ENCODE data around the gene TFAP2B.

TFAP2B gene

DNA sequence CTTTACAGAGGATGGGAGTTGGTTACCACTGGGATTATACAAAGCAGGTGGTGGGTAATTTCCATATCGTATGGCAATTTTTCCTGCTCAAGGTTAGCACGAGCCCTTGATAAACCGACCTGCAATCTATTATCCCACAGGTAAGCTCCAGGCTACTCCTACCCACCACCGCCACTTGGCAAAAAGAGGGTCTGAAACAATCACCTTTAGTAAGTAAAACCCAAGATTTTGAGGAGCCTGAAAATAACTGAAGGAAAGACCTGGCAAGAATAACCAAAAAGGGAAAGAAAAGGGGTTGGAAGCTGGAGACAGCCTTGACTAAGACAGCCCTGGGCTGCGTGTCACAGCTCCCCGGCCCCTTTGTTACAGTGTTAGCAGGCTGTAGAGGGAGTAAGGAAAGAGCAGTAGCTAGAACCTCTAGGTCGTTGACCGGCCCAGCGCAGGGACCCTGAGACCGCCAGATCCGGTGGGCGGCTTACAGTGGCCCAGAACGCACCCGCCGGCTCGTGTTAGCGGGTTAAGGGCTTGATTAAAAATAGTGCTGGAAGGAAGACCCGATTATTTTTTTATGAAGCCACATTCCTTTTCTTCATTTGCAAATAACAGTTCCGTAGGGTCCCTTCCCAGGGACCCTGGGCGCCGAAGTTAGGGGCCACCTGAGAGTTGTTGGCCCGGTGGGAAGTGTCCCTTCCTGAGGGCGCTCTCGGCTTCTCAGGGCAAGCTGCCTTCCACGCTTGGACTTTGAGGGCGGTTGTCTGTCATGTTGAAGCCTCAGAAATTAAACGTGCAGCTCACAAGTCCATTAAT, 30.5 kb downstream of the TFAP2B start:
- no peak for DNase-seq (ENCODE audit: low read depth)

- no peak for DNase-seq (ENCODE audit: low read depth)
Measured at GRCh38 chr6:50849796-50850180, 31.1 kb downstream of the TFAP2B start.

GRCh38 chr6:50850223-50851048, 31.8 kb downstream of the TFAP2B start:
- DNase-seq (ENCODE audit: low read depth), result no peak

DNA sequence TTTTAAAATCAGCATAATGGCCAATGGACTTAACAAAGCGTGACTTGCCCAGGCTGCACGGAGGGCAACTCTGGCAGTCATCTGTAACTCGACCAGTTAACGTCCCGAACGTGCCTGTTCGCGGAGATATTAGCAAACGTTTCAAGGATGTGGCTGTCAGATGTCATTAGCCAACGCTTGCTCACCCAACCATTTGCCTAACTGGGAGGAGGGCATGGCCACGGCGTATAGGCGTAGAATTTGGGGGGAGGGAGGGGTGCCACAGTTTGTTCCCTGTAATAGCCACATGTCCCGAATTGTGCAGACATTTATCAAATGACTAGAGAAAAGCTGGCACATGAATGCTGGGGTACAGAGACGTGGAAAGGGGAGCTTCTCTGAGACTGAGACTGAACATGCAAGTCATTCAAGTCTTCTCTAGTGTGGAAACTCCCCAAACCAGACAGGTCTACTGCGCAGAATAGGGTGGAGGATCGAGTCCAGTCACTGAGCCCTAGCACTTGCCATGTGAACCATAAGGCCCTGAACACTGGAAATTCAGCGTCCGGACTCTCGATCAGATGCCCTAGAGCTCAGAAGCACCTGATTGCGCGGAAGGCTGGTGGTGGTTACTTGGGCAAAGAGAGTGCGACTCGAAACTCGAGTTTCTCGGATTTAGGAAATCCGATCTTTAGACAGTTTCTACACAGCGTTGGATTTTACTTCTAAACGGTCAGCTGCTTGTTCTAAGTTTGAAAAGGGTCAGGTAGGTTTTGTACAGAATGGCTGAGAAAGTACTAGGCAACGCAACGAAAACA, 32.6 kb downstream of the TFAP2B start:
- DNase-seq (ENCODE audit: low read depth), result no peak

GRCh38 chr6:50853939-50854338, 35.3 kb downstream of the TFAP2B start:
- no peak for DNase-seq (ENCODE audit: low read depth)

DNA sequence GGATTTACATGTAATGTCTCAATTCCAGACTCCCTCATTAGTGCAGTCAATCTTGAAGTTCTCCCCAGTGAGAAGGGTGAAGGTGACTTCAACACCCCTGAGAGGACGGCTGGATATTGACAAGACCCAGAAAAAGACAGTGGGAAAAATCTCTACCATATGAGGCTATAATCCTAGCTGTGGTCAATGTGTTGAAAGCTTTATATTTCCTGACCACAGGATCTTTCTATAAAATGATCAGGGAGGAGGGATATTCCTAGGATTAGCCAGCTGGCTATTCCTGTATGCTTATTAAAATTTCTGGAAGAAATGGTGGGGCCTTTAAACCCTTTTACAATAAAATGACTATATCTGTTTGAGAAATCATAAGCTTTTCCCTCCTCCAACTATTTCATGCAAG, 43.0 kb downstream of the TFAP2B start:
- no peak for DNase-seq (ENCODE audit: low read depth)

DNA sequence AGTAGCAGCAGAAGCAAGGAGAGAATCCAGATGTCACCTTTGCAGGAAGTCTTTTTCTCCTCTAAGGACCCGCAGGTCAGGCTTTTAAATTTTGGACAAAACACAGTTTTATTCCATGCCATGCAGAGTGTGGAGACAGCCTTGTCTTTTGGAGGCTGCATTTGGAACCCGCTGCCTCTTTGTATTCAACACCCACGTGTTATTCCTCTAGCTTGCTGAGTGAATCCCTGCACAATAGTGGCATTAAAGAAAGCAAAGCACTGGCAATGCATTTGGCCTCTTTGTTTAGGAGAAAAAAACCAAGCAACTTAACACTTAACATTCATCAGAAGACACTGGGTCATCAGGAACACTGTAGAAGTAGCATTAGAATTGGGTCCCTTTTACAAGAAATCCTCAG, 43.5 kb downstream of the TFAP2B start:
- DNase-seq (ENCODE audit: low read depth), result no peak

DNA sequence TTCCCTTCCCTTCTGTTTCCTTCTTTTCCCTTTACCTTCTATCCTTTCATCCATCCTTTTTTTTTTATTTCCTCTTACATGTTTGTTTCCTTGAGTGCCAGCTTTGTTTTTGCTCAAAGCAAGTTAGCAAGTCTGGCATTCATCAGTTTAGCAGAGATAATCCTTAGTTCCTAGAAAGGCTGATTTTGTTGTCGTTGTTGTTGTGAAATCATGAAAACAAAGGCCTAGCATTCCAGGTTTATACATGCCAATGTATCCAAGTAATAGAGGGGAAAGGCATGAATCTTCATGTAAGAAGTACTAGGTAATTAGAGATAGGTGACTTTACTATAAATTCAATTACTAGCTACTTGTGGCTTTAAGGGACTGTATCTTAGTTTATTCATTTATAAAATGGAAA, 45.9 kb downstream of the TFAP2B start:
- no peak for DNase-seq (ENCODE audit: low read depth)

- DNase-seq (ENCODE audit: low read depth), result no peak
Measured at GRCh38 chr6:50868466-50868865, 49.8 kb downstream of the TFAP2B start.

GRCh38 chr6:50873167-50873566, 54.5 kb downstream of the TFAP2B start:
- no peak for DNase-seq (ENCODE audit: low read depth)

DNA sequence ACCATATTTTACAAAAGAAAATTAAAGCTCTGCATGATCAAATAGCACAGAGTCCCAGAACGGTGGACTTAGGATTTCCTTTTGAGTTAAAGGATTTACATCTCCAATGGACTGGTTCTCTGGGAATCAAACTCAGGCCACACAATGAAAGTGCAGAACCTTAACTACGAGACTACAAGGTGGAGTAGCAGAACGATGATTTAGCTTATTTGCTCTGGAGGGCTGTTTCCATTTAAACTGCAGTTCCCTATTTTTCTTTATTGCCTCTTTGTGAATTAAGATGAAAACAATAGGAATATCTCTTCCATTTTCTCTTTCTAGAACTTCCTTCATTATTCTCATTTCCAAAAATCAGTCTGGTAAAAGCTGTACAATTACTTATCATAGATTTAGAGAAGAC, 65.7 kb downstream of the TFAP2B start:
- no peak for DNase-seq (ENCODE audit: low read depth)

DNA sequence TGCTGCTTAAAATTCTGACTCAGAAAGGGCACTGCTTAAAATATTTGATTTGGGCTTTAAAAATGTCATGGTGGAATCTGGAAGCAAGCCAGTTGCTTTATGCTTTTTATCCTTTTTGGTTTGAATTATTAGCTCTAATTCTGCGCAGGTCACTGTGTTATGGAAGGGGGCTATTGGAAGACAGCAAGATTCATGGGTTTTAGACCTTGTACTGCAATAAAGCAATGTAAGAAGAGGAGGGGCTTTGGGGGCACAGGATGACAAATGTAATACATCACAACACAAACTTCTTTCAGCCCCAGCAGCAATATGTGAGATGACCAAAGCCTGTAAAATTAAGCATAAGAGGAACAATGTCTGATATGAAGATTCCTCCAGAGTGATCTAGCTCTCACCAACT, 68.4 kb downstream of the TFAP2B start:
- no peak for DNase-seq (ENCODE audit: low read depth)

DNA sequence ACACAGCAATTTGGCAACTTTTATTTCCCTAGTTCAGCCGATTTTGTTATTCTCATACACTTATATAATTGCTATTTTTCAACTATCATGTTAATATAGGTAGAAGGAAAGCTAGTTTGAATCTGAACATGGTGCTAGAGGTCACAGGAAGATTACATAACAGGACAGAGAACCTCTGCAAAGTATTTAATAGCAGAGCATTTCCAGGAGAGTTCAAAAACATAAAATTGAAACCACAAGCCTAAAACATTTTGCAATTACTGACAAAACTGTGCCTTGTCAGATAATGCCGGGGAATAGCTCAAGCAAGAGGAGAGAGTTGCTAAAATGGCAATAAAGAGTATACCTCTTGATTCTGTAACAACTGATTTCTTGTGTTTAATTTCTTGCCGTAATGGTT, 70.8 kb downstream of the TFAP2B start:
- DNase-seq (ENCODE audit: low read depth), result no peak

GRCh38 chr6:50889935-50890334, 71.3 kb downstream of the TFAP2B start:
- no peak for DNase-seq (ENCODE audit: low read depth)

DNA sequence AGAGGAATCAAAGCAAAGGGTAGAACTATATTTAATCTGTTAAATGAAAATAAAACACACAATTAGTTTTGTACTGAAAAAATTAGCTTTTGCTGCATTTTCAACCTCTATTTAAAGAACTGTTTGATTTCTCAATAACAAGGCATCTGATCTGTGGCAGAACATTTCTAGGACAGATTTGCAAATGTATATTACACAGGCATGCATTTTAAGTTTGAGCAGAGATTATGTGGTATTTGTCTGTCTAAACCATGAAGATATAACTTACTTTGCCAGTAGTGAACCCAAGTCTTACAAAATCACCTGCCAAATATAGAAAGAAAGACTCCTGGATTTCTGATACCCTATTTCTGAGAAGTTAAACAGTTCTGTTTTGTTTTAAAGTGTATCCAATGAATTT, 71.9 kb downstream of the TFAP2B start:
- no peak for DNase-seq (ENCODE audit: low read depth)

- DNase-seq (ENCODE audit: low read depth), result no peak
Measured at GRCh38 chr6:50891290-50891689, 72.6 kb downstream of the TFAP2B start.
